Panc1 (cell line): ENCODE data around the gene PPP2R3B. TPM values are rescaled to one million over a fixed set of nuclear protein-coding genes. Genes with fewer than 3 reads are reported as not detected.

Experiments
- ATAC-seq: fragments of 200-7000 bp; cut with Tn5 transposase; 2 replicates; pipeline ENCODE4 v1.9.1; 2020; ENCODE audit warnings: mild to moderate bottlenecking, moderate library complexity
- BruUV-seq: library from RNA; stranded (reverse); fragments of 400-500 nt; replicated peaks from 2 replicates; lab custom pipeline; 2021; lab: Mats Ljungman, UMichigan
- CTCF ChIA-PET: fragments of 300-600 bp; sonication (Branson Sonifier 250); formaldehyde crosslinking; loops from one replicate; lab custom pipeline; 2022; ENCODE audit warnings: antibody characterized with exemption; lab: Charles Lee
- POLR2A ChIA-PET: fragments of 300-600 bp; sonication (Branson Sonifier 250); formaldehyde crosslinking; loops from one replicate; lab custom pipeline; 2022; ENCODE audit warnings: antibody characterized with exemption; lab: Charles Lee
- DNase-seq: peaks from one replicate; pipeline ENCODE4 v3.0.0-alpha.2; 2010; ENCODE audit warnings: low read depth, low spot score
- H3K27ac ChIP-seq: 2 replicates; pipeline ENCODE4 v1.5.1; 2011; ENCODE audit warnings: mild to moderate bottlenecking, low read length, inconsistent platforms
- H3K27me3 ChIP-seq: fragments of 200-500 bp; sonication (Bioruptor generic); 2 replicates; pipeline ENCODE4 v1.6.0; 2014; ENCODE audit warnings: low read length, inconsistent platforms; ENCODE audit not compliant: control insufficient read depth, insufficient read depth
- H3K36me3 ChIP-seq: fragments of 200-500 bp; sonication (Bioruptor generic); 2 replicates; pipeline ENCODE4 v1.5.1; 2014; ENCODE audit warnings: inconsistent platforms, mild to moderate bottlenecking, low read length, moderate library complexity; ENCODE audit not compliant: control insufficient read depth, insufficient read depth
- H3K4me1 ChIP-seq: 2 replicates; pipeline ENCODE4 v1.5.1; 2011; ENCODE audit warnings: inconsistent platforms, mild to moderate bottlenecking, low read length, moderate library complexity; ENCODE audit not compliant: control insufficient read depth, insufficient read depth
- H3K4me3 ChIP-seq, 2 experiments: 2 replicates each; pipeline ENCODE4 v1.5.1; 2011 to 2012; ENCODE audit warnings: low read depth in 2 of 2, low read length in 2 of 2, mild to moderate bottlenecking in 2 of 2, inconsistent platforms in 1 of 2, moderate library complexity in 1 of 2
- H3K9me3 ChIP-seq: fragments of 200-500 bp; sonication (Bioruptor generic); 2 replicates; pipeline ENCODE4 v1.5.1; 2014; ENCODE audit warnings: low read depth, mild to moderate bottlenecking, inconsistent platforms, low read length, moderate library complexity; ENCODE audit not compliant: control insufficient read depth, insufficient read depth
- POLR2AphosphoS5 ChIP-seq: IDR thresholded peaks from 2 replicates; pipeline ENCODE4 v1.6.1; 2012; ENCODE audit warnings: mild to moderate bottlenecking, low read depth, low read length, moderate library complexity
- REST ChIP-seq, 2 experiments: IDR thresholded peaks; 2 replicates each; pipeline ENCODE4 v1.6.1; 2011 to 2012; ENCODE audit warnings: low read depth in 2 of 2, control low read depth in 1 of 2, low read length in 1 of 2, mild to moderate bottlenecking in 1 of 2, moderate library complexity in 1 of 2; ENCODE audit not compliant: insufficient read depth in 1 of 2
- SIN3A ChIP-seq: IDR thresholded peaks from 2 replicates; pipeline ENCODE4 v1.6.1; 2012; ENCODE audit warnings: low read depth, mild to moderate bottlenecking, low read length, moderate library complexity, borderline replicate concordance; ENCODE audit not compliant: insufficient read depth
- TCF7L2 ChIP-seq: IDR thresholded peaks from 2 replicates; pipeline ENCODE4 v1.6.1; 2011; ENCODE audit warnings: mild to moderate bottlenecking, low read depth, low read length, inconsistent platforms
- in situ Hi-C: cut with HindIII; loops from 2 replicates; pipeline ENCODE4 v1.10.0; 2016; ENCODE audit warnings: low sequenced_read_pairs, low pct_unique_long_range_greater_than_20kb
- intact Hi-C: fragments of 100-400 bp; cut with micrococcal nuclease; formaldehyde crosslinking; loops from one replicate; pipeline ENCODE4 v1.10.0; 2022; ENCODE audit not compliant: unreplicated experiment
- total RNA-seq: library from RNA; stranded (reverse); gene quantifications from one replicate; pipeline ENCODE4 v1.2.1, GENCODE V29; 2021; ENCODE audit not compliant: unreplicated experiment
- TF ChIP-seq, protein P1 (sequence below): fragments of 450-650 bp; IDR thresholded peaks from 2 replicates; pipeline ENCODE4 v1.5.1; 2017; ENCODE audit warnings: mild to moderate bottlenecking

PPP2R3B gene
- total RNA-seq, 1 experiment from 2014 or later: 19.2 TPM

- Histone ChIP-seq H3K27me3 (no peaks in the 10 kb centered on the region), H3K4me3 (no peak overlapping the region), H3K27ac (no peak overlapping the region), H3K36me3 (no peaks in the 10 kb centered on the region), H3K4me1 (no peaks in the 10 kb centered on the region), H3K9me3 (no peaks in the 10 kb centered on the region)
- TF ChIP-seq, protein P1, sequence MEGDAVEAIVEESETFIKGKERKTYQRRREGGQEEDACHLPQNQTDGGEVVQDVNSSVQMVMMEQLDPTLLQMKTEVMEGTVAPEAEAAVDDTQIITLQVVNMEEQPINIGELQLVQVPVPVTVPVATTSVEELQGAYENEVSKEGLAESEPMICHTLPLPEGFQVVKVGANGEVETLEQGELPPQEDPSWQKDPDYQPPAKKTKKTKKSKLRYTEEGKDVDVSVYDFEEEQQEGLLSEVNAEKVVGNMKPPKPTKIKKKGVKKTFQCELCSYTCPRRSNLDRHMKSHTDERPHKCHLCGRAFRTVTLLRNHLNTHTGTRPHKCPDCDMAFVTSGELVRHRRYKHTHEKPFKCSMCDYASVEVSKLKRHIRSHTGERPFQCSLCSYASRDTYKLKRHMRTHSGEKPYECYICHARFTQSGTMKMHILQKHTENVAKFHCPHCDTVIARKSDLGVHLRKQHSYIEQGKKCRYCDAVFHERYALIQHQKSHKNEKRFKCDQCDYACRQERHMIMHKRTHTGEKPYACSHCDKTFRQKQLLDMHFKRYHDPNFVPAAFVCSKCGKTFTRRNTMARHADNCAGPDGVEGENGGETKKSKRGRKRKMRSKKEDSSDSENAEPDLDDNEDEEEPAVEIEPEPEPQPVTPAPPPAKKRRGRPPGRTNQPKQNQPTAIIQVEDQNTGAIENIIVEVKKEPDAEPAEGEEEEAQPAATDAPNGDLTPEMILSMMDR: no peak
- TF ChIP-seq TCF7L2 (no peak), REST (IDR thresholded peaks at IDR 0.05; ENCODE audit: insufficient read depth in 1 of 2, low read depth in 2 of 2, low read length in 1 of 2) (no peak), SIN3A (no peak)
- DNase-seq (no peak), ATAC-seq (no peak)
- intact Hi-C loops (no loop called here), in situ Hi-C loops (no loop called here)
- POLR2A ChIA-PET: no interaction called here
- BruUV-seq: no TSS peak
- CTCF ChIA-PET: no interaction called here
These were observed 19.4 kb downstream of the PPP2R3B start for GRCh38 chrX:367349-367748.

- Histone ChIP-seq H3K36me3 (no peaks in the 10 kb centered on the region), H3K4me3 (no peak overlapping the region), H3K27ac (no peak overlapping the region), H3K9me3 (no peaks in the 10 kb centered on the region), H3K4me1 (no peaks in the 10 kb centered on the region), H3K27me3 (no peaks in the 10 kb centered on the region)
- TF ChIP-seq SIN3A (no peak), POLR2AphosphoS5 (no peak), TCF7L2 (no peak), REST (IDR thresholded peaks at IDR 0.05; ENCODE audit: insufficient read depth in 1 of 2, low read depth in 2 of 2, low read length in 1 of 2) (no peak)
- TF ChIP-seq, protein P1: no peak
- no peak for ATAC-seq
- DNase-seq: no peak
- BruUV-seq: no TSS peak
- in situ Hi-C loops (no loop called here), intact Hi-C loops (no loop called here)
- ChIA-PET CTCF (no interaction called here), POLR2A (no interaction called here)
These were observed 22.9 kb downstream of the PPP2R3B start for GRCh38 chrX:363621-364375.
